H7 (cell line): ENCODE data around the gene HIVEP1. TPM values are rescaled to one million over a fixed set of nuclear protein-coding genes. Genes with fewer than 3 reads are reported as not detected.

Source experiments
- DNase-seq: peaks from one replicate; pipeline ENCODE4 v3.0.0; 2012
- H3K27me3 ChIP-seq: 2 replicates; pipeline ENCODE4 v1.6.0; 2011; ENCODE audit warnings: mild to moderate bottlenecking, low read length; ENCODE audit not compliant: control insufficient read depth, insufficient read depth
- H3K36me3 ChIP-seq: replicated peaks from 2 replicates; pipeline ENCODE4 v1.5.1; 2011; ENCODE audit warnings: low read length; ENCODE audit not compliant: control insufficient read depth, insufficient read depth
- H3K4me3 ChIP-seq: 2 replicates; pipeline ENCODE4 v1.5.1; 2011; ENCODE audit warnings: low read depth, mild to moderate bottlenecking, control low read depth, low read length, moderate library complexity; ENCODE audit not compliant: insufficient read depth
- total RNA-seq: library from RNA; depleted of rRNA; stranded (reverse); fragments of >200 nt; shearing (Covaris generic); gene quantifications from 2 replicates; pipeline ENCODE4 v1.2.3, GENCODE V29; 2014

HIVEP1 gene
- total RNA-seq, 1 experiment from 2014 or later = 13.3 TPM

DNA sequence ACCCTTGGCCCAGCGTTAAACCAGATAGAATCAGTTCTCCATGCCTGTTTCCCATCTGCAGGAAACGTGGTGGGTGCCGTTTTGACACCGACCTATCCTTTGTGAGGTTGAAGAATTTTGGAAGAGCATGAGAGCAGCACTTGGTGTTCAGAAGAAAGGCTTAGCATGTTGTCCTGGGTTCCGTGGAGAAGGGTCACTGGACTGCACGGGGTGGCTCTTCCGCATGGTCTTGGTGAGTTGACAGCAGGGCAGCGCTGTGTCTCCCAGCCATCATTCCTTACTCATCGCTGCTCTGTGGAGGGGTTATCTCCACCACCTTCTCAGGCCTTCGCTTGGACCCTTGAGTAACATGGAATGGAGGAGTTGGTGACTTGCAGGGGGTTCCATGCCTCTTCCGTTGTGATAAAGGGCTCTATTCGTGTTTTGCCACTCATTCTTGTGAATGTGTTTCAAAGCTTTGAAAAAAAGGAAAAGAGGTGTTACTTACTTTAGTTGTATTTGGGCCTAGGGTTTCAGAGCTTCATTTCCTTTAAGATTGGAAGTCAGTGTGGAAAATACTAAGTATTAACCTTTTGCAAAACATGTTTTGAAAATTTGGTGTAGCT is 8.2 kb downstream of the HIVEP1 start:
- Histone ChIP-seq H3K27me3 (no peaks in the 10 kb centered on the region), H3K4me3 (no peak overlapping the region), H3K36me3 (peaks cover 13% of the 10 kb centered on the region)
- no peak for DNase-seq

- Histone ChIP-seq H3K4me3 (no peak overlapping the region), H3K27me3 (no peaks in the 10 kb centered on the region), H3K36me3 (peaks cover 7% of the 10 kb centered on the region)
- no peak for DNase-seq
Measured at GRCh38 chr6:12022481-12022880, 10.4 kb downstream of the HIVEP1 start.

DNA sequence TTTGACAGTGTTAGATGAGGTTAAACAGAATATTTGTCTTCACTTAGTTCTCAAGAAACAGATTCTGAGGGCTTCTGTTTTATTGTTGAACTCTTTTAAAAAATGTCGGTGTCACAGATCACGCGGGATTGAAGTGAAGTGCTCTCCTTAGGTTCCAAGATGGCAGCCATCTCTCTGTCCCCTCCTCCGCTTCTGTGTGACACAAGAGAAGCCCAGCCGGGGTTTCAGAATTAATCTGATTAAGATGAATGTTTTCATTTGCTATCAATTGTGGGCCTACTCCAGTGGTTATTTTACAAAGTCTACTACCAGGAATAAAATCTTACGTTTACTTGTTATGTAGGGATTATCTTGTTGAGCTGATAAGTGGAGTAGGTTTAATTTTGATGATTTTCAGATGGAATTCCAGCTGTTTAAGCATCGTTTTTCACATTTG is 10.9 kb downstream of the HIVEP1 start:
- peaks cover 7% of the 10 kb centered on the region for H3K36me3 ChIP-seq
- no peaks in the 10 kb centered on the region for H3K27me3 ChIP-seq
- H3K4me3 ChIP-seq = no peak overlapping the region
- no peak for DNase-seq

- Histone ChIP-seq H3K27me3 (no peaks in the 10 kb centered on the region), H3K4me3 (no peak overlapping the region), H3K36me3 (peaks cover 7% of the 10 kb centered on the region)
- DNase-seq = no peak
Measured at GRCh38 chr6:12024216-12024615, 12.1 kb downstream of the HIVEP1 start.

DNA sequence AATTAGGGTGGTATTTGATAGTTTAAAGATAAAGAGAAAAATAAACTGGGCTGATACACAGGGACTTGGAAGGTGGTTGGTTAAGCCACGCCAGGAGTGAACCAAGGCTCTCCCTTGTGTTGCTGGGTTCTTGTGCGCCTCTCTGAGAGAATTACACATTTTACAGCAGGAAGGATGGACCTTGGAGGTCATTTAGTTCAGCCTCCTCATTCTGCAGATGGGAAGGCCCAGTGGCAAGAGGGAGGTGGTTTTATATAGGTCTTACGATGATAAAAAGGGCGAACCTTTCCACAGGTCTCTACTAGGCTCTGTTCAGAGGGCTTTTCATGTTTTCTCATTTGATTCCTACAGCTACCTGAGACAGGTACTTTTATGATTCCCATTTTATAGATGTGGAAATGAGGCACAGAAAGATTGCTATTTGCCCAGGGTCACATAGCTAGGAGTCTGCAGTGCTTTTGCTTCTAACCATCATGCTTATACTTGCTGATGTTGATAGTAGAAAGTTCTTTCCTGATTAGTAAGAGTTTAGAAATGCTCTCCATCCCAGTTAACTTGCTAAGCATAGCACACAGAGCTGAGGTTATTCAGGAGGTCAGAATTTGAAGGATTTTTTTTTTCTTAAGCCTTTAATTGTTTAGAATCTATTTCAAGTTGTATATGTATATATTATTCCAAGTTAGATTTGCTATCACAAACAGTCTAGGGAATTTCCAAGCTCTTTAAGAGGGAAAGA is 12.8 kb downstream of the HIVEP1 start:
- DNase-seq = no peak
- H3K36me3 ChIP-seq = peaks cover 7% of the 10 kb centered on the region
- no peak overlapping the region for H3K4me3 ChIP-seq
- H3K27me3 ChIP-seq = no peaks in the 10 kb centered on the region

DNA sequence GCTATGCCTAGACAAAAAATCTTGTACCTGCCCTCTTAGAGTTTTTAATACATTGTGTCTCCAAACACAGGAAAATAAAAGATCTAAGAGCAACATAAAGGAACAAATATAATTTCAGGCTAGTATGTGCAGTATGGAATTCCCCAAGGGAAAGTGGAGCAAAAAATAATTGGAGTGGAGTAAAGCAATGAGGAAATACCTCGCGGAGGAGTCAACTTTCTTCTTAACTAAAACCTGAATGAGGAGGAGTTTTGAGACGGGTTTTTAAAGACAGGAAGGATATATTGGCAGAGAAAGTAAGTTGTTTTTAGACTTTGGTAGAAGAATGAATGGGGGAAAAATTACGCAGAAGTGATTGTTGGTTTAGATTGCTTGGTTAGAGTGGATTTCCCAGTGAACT is 14.0 kb downstream of the HIVEP1 start:
- H3K36me3 ChIP-seq = peaks cover 2% of the 10 kb centered on the region
- DNase-seq = no peak

GRCh38 chr6:12026833-12027232 is 14.7 kb downstream of the HIVEP1 start:
- H3K4me3 ChIP-seq = no peak overlapping the region
- H3K27me3 ChIP-seq = no peaks in the 10 kb centered on the region
- no peaks in the 10 kb centered on the region for H3K36me3 ChIP-seq
- no peak for DNase-seq

More for the DNA sequence above, 14.0 kb downstream of the HIVEP1 start:
- no peak overlapping the region for H3K4me3 ChIP-seq
- H3K27me3 ChIP-seq = no peaks in the 10 kb centered on the region

DNA sequence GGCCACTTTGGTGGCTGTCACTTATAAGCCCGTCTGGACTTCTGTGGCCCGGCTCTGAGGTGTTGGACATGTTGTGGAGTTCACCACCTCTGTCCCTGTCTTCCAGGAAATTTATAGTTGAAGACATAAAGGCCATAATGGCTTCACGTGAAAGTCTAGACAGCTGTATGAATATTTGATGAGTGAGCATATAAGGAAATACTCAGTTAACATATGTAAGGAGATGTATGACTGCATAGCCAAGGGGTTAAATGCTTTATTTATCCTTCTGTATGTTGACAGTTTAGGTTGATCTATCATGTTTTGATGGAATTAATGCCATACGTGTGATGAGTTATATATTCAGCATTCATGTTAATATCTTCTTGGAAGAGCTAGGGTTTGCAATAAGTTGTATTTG is 16.1 kb downstream of the HIVEP1 start:
- Histone ChIP-seq H3K27me3 (no peaks in the 10 kb centered on the region), H3K4me3 (no peak overlapping the region), H3K36me3 (no peaks in the 10 kb centered on the region)
- DNase-seq = no peak

GRCh38 chr6:12029979-12030737 is 18.0 kb downstream of the HIVEP1 start:
- no peak for DNase-seq
- Histone ChIP-seq H3K4me3 (no peak overlapping the region), H3K27me3 (no peaks in the 10 kb centered on the region), H3K36me3 (no peaks in the 10 kb centered on the region)

DNA sequence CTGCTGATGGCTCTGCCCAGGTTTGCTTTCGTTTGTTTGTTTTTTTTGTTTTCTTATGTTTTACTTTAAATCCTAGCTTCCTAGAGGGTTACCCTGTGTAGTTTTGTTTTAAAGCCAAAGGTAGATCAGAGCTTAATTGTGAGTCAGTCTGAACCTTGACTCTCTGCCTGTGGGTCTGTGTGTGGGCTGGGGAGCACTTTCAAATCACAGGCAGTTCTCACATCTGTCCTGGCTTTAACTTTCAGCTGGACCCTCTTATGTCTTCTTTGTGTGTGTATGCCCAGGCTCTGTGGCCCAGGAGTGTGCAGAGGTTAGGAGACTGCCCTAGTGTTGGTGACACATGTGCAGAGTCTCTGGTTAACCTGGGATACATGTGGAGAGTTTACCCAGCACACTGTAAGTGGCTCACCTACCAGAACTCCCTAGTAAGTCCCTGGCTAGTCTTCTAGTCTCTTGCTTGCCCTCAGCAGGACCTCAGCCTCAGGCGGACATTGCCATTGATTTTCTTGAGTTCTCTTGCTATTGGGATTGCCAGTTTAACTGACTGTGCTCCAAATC is 19.0 kb downstream of the HIVEP1 start:
- no peak overlapping the region for H3K4me3 ChIP-seq
- H3K36me3 ChIP-seq = no peaks in the 10 kb centered on the region
- DNase-seq = no peak
- no peaks in the 10 kb centered on the region for H3K27me3 ChIP-seq

DNA sequence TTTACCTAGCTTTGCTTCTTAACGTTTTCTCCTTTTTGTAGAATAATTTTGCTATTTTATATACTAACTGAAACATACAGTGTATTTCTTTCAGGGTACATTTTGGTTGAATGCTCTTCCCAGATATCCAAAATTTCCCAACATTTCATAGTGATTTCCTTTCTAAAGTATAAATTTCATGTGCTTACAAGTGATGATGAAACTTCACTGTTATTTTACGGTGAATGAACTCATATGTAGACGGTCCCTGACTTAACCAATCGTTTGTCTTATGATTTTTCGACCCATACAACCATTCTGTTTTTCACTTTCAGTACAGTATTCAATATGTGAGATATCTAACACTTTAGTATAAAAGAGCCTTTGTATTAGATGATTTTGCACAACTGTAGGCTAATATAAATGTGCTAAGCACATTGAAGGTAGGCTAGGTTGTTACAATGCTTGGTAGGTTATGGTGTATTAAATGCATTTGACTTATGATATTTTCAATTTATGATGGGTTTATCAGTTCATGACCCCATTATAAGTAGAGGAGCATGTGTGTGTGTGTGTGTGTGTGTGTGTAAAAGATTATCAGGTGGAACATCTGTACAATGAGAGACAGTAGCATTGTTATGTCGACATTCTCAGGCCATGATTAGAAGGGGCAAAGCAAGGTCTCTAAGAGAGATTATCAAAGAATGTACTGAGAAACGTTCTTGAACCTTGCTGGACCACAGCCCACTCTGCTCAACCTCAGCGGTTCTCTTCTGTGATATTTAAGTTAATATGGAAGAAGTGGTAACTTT is 20.9 kb downstream of the HIVEP1 start:
- Histone ChIP-seq H3K36me3 (no peaks in the 10 kb centered on the region), H3K4me3 (no peak overlapping the region), H3K27me3 (no peaks in the 10 kb centered on the region)
- DNase-seq = no peak

- H3K36me3 ChIP-seq = no peaks in the 10 kb centered on the region
- DNase-seq = no peak
- no peak overlapping the region for H3K4me3 ChIP-seq
- no peaks in the 10 kb centered on the region for H3K27me3 ChIP-seq
Measured at GRCh38 chr6:12033770-12034169, 21.7 kb downstream of the HIVEP1 start.

GRCh38 chr6:12034349-12034748 is 22.2 kb downstream of the HIVEP1 start:
- Histone ChIP-seq H3K36me3 (no peaks in the 10 kb centered on the region), H3K4me3 (no peak overlapping the region), H3K27me3 (no peaks in the 10 kb centered on the region)
- DNase-seq = no peak

DNA sequence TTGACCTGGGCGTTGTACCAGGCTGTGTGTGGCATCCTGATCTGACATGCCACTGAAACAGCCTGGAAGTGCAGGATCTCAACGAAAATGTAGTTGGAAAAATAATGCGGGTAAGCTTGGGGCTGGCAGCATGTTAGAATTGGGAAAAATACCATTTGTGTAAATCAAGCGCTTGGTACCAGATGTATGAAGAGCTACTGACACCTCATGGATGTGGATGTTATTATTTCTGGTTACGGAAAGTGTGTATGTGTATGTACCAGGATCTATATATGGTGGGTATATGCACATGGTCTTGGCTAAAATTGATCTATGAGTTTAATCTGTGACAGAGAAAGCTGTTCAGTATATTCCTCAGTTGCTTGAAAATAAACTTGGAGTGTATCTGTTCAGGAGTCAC is 22.7 kb downstream of the HIVEP1 start:
- no peaks in the 10 kb centered on the region for H3K27me3 ChIP-seq
- H3K36me3 ChIP-seq = no peaks in the 10 kb centered on the region
- no peak for DNase-seq
- no peak overlapping the region for H3K4me3 ChIP-seq
